Measurements from ENCODE around the gene CHRNB1.

The CHRNB1 gene

GRCh38 chr17:7444682-7445618, at the start of gene CHRNB1:
TSS of gene CHRNB1 (plus strand) at chr17:7445061. CDS start at chr17:7445128, 67 bp downstream.
- Histone ChIP-seq H3K4me1 (ENCODE audit: control insufficient read depth in 5 of 5, insufficient read depth in 5 of 5, low read length in 5 of 5) (peaks cover 1 to 33% (median 27%) of the 10 kb centered on the region in 5 donors), H3K27ac (ENCODE audit: low read depth, low read length) (no peak within 1 kb of the TSS), H3K9me3 (ENCODE audit: control insufficient read depth in 5 of 5, low read length in 5 of 5) (no peaks in the 10 kb centered on the region), H3K27me3 (ENCODE audit: control insufficient read depth in 5 of 5, insufficient read depth in 4 of 5, low read length in 5 of 5) (peaks cover 10 to 38% (median 28%) of the 10 kb centered on the region in 5 donors), H3K9ac (ENCODE audit: low read length in 5 of 5) (peak within 1 kb of the TSS in 1 of 5 donors; percentile 72), H3K4me3 (ENCODE audit: low read depth in 1 of 5, low read length in 5 of 5) (peak within 1 kb of the TSS in 4 of 5 donors; percentile 53 to 69 (median 60)), H3K36me3 (ENCODE audit: control insufficient read depth in 5 of 5, insufficient read depth in 5 of 5, low read length in 5 of 5) (no peaks in the 10 kb centered on the region)

DNA sequence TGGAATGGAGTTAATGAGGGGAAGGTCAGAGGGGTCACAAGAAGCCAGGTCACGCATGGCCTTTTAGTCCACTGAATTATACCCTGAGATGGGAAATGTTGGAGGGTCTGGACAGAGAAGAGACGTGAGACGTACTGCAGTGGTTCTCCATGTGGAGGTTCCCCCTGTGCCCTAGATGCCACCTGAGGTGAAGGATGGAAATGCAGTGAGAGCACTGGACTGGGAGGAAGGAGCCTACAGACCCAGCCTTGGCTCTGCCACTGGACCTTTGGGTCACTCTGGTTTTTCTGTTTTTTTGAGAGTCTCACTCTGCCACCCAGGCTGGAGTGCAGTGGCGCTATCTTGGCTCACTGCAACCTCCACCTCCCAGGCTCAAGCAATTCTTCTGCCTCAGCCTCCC, 48.7 kb upstream of the CHRNB1 start:
- Histone ChIP-seq H3K9ac (ENCODE audit: low read length in 5 of 5) (no peak overlapping the region), H3K27ac (ENCODE audit: low read depth, low read length) (no peak overlapping the region), H3K27me3 (ENCODE audit: control insufficient read depth in 5 of 5, insufficient read depth in 4 of 5, low read length in 5 of 5) (no peaks in the 10 kb centered on the region), H3K36me3 (ENCODE audit: control insufficient read depth in 5 of 5, insufficient read depth in 5 of 5, low read length in 5 of 5) (peaks cover 0 to 11% (median 8%) of the 10 kb centered on the region in 5 donors), H3K4me1 (ENCODE audit: control insufficient read depth in 5 of 5, insufficient read depth in 5 of 5, low read length in 5 of 5) (peaks cover 0 to 24% (median 18%) of the 10 kb centered on the region in 5 donors), H3K4me3 (ENCODE audit: low read depth in 1 of 5, low read length in 5 of 5) (no peak overlapping the region), H3K9me3 (ENCODE audit: control insufficient read depth in 5 of 5, low read length in 5 of 5) (no peaks in the 10 kb centered on the region)

- H3K27ac ChIP-seq (ENCODE audit: low read depth, low read length) = no peak overlapping the region
- no peak overlapping the region for H3K9ac ChIP-seq (ENCODE audit: low read length in 5 of 5)
- H3K27me3 ChIP-seq (ENCODE audit: control insufficient read depth in 5 of 5, insufficient read depth in 4 of 5, low read length in 5 of 5) = no peaks in the 10 kb centered on the region
- peaks cover 4 to 25% (median 22%) of the 10 kb centered on the region in 5 donors for H3K4me1 ChIP-seq (ENCODE audit: control insufficient read depth in 5 of 5, insufficient read depth in 5 of 5, low read length in 5 of 5)
- no peaks in the 10 kb centered on the region for H3K36me3 ChIP-seq (ENCODE audit: control insufficient read depth in 5 of 5, insufficient read depth in 5 of 5, low read length in 5 of 5)
- no peak overlapping the region for H3K4me3 ChIP-seq (ENCODE audit: low read depth in 1 of 5, low read length in 5 of 5)
- no peaks in the 10 kb centered on the region for H3K9me3 ChIP-seq (ENCODE audit: control insufficient read depth in 5 of 5, low read length in 5 of 5)
Observed at GRCh38 chr17:7398612-7399011, 46.2 kb upstream of the CHRNB1 start.

- Histone ChIP-seq H3K9me3 (ENCODE audit: control insufficient read depth in 5 of 5, low read length in 5 of 5) (no peaks in the 10 kb centered on the region), H3K27me3 (ENCODE audit: control insufficient read depth in 5 of 5, insufficient read depth in 4 of 5, low read length in 5 of 5) (no peaks in the 10 kb centered on the region), H3K4me3 (ENCODE audit: low read depth in 1 of 5, low read length in 5 of 5) (peak overlapping the region; percentile 77 to 83 (median 80))
Observed at GRCh38 chr17:7403043-7403726, 41.7 kb upstream of the CHRNB1 start.

GRCh38 chr17:7403727-7403976, 41.2 kb upstream of the CHRNB1 start:
- H3K4me1 ChIP-seq (ENCODE audit: control insufficient read depth in 5 of 5, insufficient read depth in 5 of 5, low read length in 5 of 5) = peaks cover 4 to 25% (median 17%) of the 10 kb centered on the region in 5 donors
- peak overlapping the region; percentile 92 for H3K27ac ChIP-seq (ENCODE audit: low read depth, low read length)

More at GRCh38 chr17:7403043-7403726, 41.7 kb upstream of the CHRNB1 start:
- Histone ChIP-seq H3K36me3 (ENCODE audit: control insufficient read depth in 5 of 5, insufficient read depth in 5 of 5, low read length in 5 of 5) (no peaks in the 10 kb centered on the region), H3K27ac (ENCODE audit: low read depth, low read length) (peak overlapping the region; percentile 92), H3K9ac (ENCODE audit: low read length in 5 of 5) (peak overlapping the region; percentile 43 to 82 (median 75)), H3K4me1 (ENCODE audit: control insufficient read depth in 5 of 5, insufficient read depth in 5 of 5, low read length in 5 of 5) (peaks cover 4 to 25% (median 17%) of the 10 kb centered on the region in 5 donors)

GRCh38 chr17:7403977-7404736, 40.7 kb upstream of the CHRNB1 start, which contains the start of gene TMEM256:
TSS of gene TMEM256 (minus strand) at chr17:7404097. CDS start at chr17:7404084, 13 bp downstream.
- Histone ChIP-seq H3K4me1 (ENCODE audit: control insufficient read depth in 5 of 5, insufficient read depth in 5 of 5, low read length in 5 of 5) (peaks cover 4 to 25% (median 17%) of the 10 kb centered on the region in 5 donors), H3K9me3 (ENCODE audit: control insufficient read depth in 5 of 5, low read length in 5 of 5) (no peaks in the 10 kb centered on the region), H3K36me3 (ENCODE audit: control insufficient read depth in 5 of 5, insufficient read depth in 5 of 5, low read length in 5 of 5) (peaks cover 0 to 7% (median 0%) of the 10 kb centered on the region in 5 donors), H3K27me3 (ENCODE audit: control insufficient read depth in 5 of 5, insufficient read depth in 4 of 5, low read length in 5 of 5) (no peaks in the 10 kb centered on the region), H3K27ac (ENCODE audit: low read depth, low read length) (peak within 1 kb of the TSS; percentile 92), H3K9ac (ENCODE audit: low read length in 5 of 5) (peak within 1 kb of the TSS; percentile 43 to 82 (median 75)), H3K4me3 (ENCODE audit: low read depth in 1 of 5, low read length in 5 of 5) (peak within 1 kb of the TSS; percentile 77 to 83 (median 80))

More at GRCh38 chr17:7403727-7403976, 41.2 kb upstream of the CHRNB1 start:
- peaks cover 0 to 2% (median 0%) of the 10 kb centered on the region in 5 donors for H3K36me3 ChIP-seq (ENCODE audit: control insufficient read depth in 5 of 5, insufficient read depth in 5 of 5, low read length in 5 of 5)
- peak overlapping the region; percentile 77 to 83 (median 80) for H3K4me3 ChIP-seq (ENCODE audit: low read depth in 1 of 5, low read length in 5 of 5)
- no peaks in the 10 kb centered on the region for H3K27me3 ChIP-seq (ENCODE audit: control insufficient read depth in 5 of 5, insufficient read depth in 4 of 5, low read length in 5 of 5)
- no peaks in the 10 kb centered on the region for H3K9me3 ChIP-seq (ENCODE audit: control insufficient read depth in 5 of 5, low read length in 5 of 5)
- peak overlapping the region in 4 of 5 donors; percentile 43 to 82 (median 71) for H3K9ac ChIP-seq (ENCODE audit: low read length in 5 of 5)

GRCh38 chr17:7404737-7405349, 40.0 kb upstream of the CHRNB1 start:
- Histone ChIP-seq H3K4me1 (ENCODE audit: control insufficient read depth in 5 of 5, insufficient read depth in 5 of 5, low read length in 5 of 5) (peaks cover 4 to 25% (median 17%) of the 10 kb centered on the region in 5 donors), H3K9ac (ENCODE audit: low read length in 5 of 5) (peak overlapping the region in 3 of 5 donors; percentile 51 to 75 (median 73)), H3K9me3 (ENCODE audit: control insufficient read depth in 5 of 5, low read length in 5 of 5) (no peaks in the 10 kb centered on the region), H3K36me3 (ENCODE audit: control insufficient read depth in 5 of 5, insufficient read depth in 5 of 5, low read length in 5 of 5) (peaks cover 0 to 13% (median 4%) of the 10 kb centered on the region in 5 donors), H3K27me3 (ENCODE audit: control insufficient read depth in 5 of 5, insufficient read depth in 4 of 5, low read length in 5 of 5) (no peaks in the 10 kb centered on the region), H3K27ac (ENCODE audit: low read depth, low read length) (peak overlapping the region; percentile 46), H3K4me3 (ENCODE audit: low read depth in 1 of 5, low read length in 5 of 5) (peak overlapping the region; percentile 44 to 83 (median 62))

DNA sequence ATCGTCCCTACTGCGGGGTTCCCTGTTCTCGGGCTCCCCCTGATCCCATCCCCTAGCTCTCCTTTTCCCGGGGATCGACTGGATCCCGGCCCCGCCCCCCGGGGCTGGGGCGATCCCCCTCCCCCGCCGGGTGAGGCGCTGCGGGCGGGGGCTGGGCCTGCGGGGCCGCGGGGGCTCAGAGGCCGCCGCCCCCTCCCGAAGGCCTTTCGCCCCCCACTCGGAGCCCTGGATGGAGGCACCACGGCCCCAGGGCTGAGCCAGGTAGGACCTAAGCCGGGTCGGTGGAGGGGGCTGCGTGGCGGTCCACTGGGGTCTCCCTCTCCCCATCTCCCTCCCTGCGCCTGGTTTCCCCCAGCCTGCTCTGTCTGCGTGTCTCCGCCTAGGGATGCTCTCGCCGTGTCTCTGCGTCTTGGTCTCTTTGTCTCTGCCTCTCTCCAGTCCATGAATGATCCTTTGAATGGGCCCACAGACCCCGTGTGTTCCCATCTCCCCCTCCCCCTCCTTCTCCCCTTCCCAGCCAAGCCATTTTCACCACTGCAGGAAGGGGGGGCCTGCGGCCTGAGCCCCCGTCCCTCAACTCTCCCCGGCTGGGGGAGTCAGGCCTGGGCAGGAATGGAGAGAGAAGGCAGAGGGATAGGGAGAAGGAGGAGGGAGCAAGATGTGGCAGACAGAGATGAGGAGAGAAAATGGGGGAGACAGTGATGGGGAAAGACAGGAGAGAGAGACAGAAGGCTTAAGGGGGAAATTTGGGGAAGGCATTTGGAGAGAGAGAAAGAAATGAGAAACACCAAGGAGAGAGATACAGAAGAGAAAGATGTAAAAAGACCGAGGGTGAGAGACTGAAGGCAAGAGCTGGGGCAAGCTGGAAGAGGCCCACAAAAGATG, 39.3 kb upstream of the CHRNB1 start:
- H3K27me3 ChIP-seq (ENCODE audit: control insufficient read depth in 5 of 5, insufficient read depth in 4 of 5, low read length in 5 of 5) = no peaks in the 10 kb centered on the region
- no peaks in the 10 kb centered on the region for H3K9me3 ChIP-seq (ENCODE audit: control insufficient read depth in 5 of 5, low read length in 5 of 5)
- peaks cover 0 to 17% (median 9%) of the 10 kb centered on the region in 5 donors for H3K36me3 ChIP-seq (ENCODE audit: control insufficient read depth in 5 of 5, insufficient read depth in 5 of 5, low read length in 5 of 5)
- peak overlapping the region in 4 of 5 donors; percentile 61 to 83 (median 70) for H3K4me3 ChIP-seq (ENCODE audit: low read depth in 1 of 5, low read length in 5 of 5)
- H3K9ac ChIP-seq (ENCODE audit: low read length in 5 of 5) = peak overlapping the region in 3 of 5 donors; percentile 51 to 75 (median 73)
- peaks cover 4 to 25% (median 17%) of the 10 kb centered on the region in 5 donors for H3K4me1 ChIP-seq (ENCODE audit: control insufficient read depth in 5 of 5, insufficient read depth in 5 of 5, low read length in 5 of 5)
- peak overlapping the region; percentile 46 for H3K27ac ChIP-seq (ENCODE audit: low read depth, low read length)

All from subcutaneous abdominal adipose tissue (tissue), 5 donors.